ENCODE measurements around the gene PIF1.

The PIF1 gene

DNA sequence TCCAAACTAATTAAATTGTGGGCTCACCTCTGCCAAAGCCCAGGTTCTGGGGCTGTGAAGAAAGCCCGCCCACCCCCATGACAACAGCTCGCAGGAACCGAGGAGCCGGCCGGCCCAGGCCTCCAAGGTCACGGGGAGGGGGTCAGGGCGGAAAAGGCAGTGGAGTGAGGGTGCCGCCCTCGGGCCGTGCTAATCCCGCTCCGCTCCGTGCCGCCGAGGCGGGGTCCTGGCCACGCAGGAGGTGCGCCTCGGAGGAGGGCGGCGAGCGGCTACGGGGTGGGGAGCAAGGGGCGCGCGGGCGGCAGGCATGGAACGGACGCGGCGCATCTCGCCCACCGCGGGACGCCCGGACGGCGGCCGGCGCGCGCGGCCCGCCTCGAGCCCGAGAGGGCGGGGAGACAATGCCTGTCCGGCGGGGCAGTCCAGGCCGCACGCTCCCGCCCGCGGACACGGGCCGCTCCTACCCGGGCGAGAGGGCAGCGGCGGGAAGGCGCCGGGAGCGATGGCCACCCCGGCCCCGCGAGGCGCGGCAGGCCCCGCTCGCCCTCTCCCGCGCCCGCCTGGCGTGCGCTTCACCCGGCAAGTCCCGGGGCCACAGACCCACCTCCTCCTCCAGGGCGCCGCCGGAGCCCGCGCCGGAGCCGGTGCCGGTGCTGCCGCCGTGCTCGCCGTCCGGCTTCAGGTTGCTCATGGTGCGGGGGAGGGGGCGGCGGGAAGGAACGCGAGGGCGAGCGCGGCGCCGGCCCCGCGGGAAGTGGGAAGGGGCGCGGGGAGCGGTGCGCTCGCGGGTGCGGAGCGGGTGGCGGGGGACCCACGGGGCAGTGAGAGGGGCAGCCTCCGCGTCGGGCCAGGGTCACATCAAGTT lies 50.6 kb downstream of the PIF1 start:
- no peak for FAIRE-seq

DNA sequence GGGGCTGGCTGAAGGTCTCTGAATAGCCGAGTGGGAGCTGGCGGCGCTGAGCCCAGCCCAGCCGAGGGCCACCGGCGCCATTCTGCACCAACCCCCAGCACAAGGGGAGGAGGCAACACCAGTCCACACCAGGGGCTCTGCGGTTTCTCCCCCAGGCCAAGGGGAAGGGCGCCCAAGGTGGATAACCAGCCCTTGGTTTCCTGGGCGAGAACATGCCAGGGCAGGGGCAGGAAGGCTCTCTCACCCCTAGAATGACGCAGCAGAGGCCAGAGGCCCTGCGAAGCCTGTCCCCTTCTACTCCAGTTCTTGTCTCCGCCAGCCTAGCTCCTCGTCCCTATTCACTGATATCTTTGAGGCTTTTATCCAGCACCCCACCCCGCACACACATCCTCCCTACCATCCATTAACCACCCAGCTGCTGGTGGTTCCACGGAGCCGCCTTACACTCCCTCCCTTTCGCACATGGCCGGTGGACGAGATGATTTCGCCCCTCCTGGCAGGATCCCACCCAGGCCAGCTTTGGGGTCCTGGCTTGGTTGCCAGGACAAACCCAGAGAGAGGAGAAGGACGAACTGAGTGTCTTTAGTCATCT lies 51.3 kb downstream of the PIF1 start:
- no peak for FAIRE-seq

DNA sequence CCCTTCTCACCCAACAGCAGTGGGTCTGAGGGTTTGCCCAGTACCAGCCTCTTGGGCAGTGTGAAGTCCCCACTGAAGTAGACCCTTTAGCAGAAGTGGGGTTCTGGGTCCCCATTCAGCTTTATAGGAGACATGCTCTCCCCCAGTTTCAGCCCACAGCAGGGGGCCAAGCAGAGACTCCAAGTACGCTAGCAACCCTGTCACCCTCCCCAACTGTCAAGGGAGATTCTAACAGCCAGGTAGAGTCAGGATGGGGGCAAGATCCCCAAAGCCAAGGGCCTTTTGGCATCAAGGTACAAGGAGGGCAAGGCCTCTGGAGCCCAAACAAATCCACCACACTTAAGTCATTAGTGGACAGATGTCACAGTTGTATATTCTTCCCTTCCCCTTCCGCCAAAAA lies 51.8 kb downstream of the PIF1 start:
- FAIRE-seq, result no peak

DNA sequence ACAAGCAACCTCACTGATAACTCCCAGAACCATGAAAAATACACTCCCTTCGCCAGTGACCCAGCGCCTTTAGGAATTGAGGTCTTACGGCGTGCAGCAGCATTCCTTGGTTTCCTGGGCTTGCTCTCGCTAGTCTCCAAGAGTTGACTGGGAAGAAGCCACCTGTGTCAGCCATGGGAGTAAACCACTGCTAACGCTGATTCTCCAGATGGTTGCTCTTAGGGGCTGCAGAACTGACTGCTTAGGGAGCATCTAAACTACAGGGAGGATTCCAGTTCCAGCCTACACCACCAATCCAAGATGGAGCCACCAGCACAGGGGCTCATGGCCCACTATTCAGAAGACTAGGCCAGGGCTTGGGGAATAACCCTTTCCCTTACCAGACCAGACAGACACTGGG lies 52.5 kb downstream of the PIF1 start:
- no peak for FAIRE-seq

DNA sequence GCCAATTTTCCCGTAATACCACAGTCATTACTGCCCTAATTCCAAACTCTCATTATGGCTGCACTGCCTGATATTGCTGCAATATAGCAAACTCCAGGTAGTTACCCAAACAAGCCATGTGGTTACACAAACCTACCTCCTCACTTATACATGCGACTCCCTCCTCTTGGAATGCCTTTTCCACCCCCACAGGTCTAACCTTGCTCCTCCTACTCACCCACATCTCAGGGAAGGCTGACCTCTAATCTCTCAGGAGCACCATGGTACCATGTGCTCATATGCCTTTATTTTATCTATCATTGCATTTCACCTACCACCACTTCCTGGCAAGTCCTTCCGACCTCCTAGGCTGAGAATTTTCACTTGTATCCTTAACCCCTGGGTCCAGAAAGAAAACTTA lies 53.0 kb downstream of the PIF1 start:
- no peak for FAIRE-seq

DNA sequence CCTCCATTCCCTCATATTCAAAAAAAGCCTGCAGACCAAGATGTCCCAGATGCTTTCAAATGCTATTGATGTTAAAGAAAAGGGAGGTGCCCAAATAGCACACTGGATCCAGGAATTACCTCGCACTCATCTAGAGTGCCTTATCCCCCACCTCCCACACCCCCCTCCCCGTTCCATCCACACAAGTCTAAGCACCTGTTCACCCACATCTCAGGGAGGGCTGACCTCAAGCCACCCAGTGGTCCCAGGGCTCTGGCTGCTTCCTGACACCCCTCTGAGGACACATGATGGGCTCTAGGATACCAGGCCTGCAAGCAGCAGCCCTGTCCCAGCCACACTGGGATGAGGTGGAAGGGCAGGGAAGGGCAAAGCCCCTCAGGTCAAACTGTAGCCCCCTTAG lies 54.8 kb downstream of the PIF1 start:
- no peak for FAIRE-seq

DNA sequence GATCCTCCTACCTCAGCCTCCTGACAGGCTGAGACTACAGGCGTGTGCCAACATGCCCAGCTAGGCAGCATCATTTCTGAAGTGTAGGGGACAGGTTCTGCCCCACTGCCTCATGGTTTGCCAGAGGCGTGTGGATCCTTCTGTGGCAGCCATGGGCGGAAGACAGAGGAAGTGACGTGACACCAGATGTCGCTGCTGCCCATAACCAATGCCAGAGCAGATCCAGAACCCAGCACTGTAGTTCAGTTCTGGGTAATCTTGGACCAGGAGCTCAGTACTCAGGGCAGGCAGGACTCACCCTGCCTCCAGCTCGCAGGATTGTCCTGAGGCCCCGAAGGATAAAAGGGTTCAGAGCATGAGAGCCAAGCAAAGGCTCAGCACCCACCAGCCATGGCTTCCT lies 58.2 kb downstream of the PIF1 start:
- FAIRE-seq, result no peak

DNA sequence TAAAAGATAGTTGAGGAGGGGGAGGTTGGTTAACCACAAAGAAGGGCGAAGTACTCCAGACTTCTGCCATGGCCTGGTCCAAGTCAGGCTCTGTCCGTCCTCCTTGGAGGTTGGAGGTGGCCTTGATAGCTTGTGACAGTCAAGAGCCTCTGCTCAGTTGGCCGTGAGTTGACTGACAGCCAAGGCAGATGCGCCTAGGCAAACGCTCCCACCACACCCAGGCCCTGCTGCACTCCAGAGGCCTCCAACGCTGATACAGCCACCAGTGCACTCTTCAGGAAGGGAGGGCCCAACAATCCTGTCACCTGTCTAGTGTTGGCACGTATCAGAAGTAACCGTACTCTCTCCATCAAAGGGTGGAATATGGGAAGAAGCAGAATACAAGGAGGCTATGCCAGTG lies 59.4 kb downstream of the PIF1 start:
- no peak for FAIRE-seq

Data from TTC549 (cell line).